Activated CD4-positive, alpha-beta memory T cell treated with anti-CD3 and anti-CD28 coated beads for 36 hours (primary cell): ENCODE results near the gene CYSRT1. TPM values are rescaled to one million over a fixed set of nuclear protein-coding genes. Genes with fewer than 3 reads are reported as not detected.

Source experiments
- CTCF ChIA-PET: fragments of 350-600 bp; sonication (Branson Sonifier 250); formaldehyde crosslinking; loops from one replicate; lab custom pipeline; 2021; ENCODE audit warnings: antibody characterized with exemption, inconsistent platforms; lab: Charles Lee
- POLR2A ChIA-PET: fragments of 350-600 bp; sonication (Branson Sonifier 250); formaldehyde crosslinking; loops from one replicate; lab custom pipeline; 2021; ENCODE audit warnings: antibody characterized with exemption; lab: Charles Lee
- DNase-seq: peaks from one replicate; pipeline ENCODE4 v3.0.0-alpha.2; 2020
- H3K27ac Mint-ChIP-seq: one replicate; pipeline ENCODE4 v1.8.0; 2021; ENCODE audit warnings: mixed read lengths
- H3K27me3 Mint-ChIP-seq: one replicate; pipeline ENCODE4 v1.8.0; 2021; ENCODE audit warnings: mixed read lengths
- H3K36me3 Mint-ChIP-seq: one replicate; pipeline ENCODE4 v1.8.0; 2021; ENCODE audit warnings: mixed read lengths
- H3K4me1 Mint-ChIP-seq: one replicate; pipeline ENCODE4 v1.8.0; 2021; ENCODE audit warnings: low read depth, mixed read lengths
- H3K4me3 Mint-ChIP-seq: one replicate; pipeline ENCODE4 v1.8.0; 2021; ENCODE audit warnings: mild to moderate bottlenecking, mixed read lengths
- H3K9me3 Mint-ChIP-seq: one replicate; pipeline ENCODE4 v1.8.0; 2021; ENCODE audit warnings: mixed read lengths
- intact Hi-C: fragments of 100-400 bp; cut with micrococcal nuclease; formaldehyde crosslinking; loops from one replicate; pipeline ENCODE4 v1.15.1; 2023
- total RNA-seq, 2 experiments: library from RNA; stranded (reverse); gene quantifications; one replicate each; pipeline ENCODE4 v1.2.3, GENCODE V29; 2021

Gene CYSRT1
- total RNA-seq, 2 experiments from 2014 or later = 0.21 to 0.70 TPM

DNA sequence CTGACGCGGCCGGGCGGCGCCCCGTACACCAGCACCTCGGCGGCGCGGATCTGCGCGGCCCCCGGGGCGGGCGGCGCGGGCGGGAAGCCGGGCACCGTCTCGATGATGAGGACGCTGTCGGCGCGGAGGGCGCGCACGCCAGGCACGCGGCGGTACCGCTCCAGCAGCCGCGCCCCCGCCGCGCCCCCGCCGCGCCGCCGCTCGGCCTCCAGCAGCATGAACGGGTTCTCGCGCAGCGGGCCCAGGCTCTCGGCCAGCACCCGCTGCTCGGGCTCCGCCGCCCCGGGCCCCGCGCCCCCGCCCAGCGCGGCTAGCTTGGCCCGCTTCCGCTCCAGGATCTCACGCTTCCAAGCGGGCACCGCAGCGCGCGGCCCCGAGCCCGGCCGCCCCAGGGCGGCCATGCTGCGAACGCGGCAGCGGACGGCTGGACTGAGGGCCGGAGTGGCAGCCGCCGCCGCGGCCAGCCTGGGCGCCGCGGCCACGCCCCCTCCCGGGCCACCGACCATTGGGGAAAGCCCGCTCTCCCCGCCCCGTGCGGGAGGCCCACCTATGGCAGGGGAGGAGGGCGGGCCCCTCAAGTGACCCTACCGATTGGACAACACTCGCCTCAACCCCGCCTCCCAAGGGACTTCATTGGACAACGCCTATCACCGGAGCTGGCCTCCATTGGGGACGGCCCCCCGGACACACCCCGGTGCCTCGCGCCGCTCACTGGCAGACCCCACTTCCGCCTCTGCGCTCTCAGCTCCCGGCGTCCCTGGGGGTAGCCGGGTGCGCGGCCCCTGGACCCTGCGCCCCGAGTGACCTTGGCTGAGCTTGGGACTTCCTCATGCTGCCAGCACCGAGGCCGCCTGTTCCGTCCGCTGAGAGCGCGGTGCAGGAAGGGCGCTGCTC, 24.4 kb upstream of the CYSRT1 start, which contains the start of gene TPRN:
Gene TPRN (minus strand): TSS at position 431 of the 894 bp plus-strand sequence. CDS start 30 bp downstream, at position 401.
- ChIA-PET CTCF (interaction anchor here (0.9 to 1.5 kb wide), 10 partner anchors 12 to 170 kb away, joined by 3 to 11 read pairs (median 3); partner anchors contain the start of genes ANAPC2, RNF208 and SSNA1), POLR2A (interaction anchor here (0.6 to 1.9 kb wide), 9 partner anchors 11 to 101 kb away, joined by 3 to 14 read pairs (median 3); partner anchors contain the start of genes ANAPC2, CYSRT1, DPP7 and NRARP)
- intact Hi-C loops = loop anchor here (1.0 to 10.0 kb wide), 4 partner anchors 12 to 316 kb away; partner anchors contain the start of genes ANAPC2, SSNA1, TRAF2 and TUBB4B
- Mint-ChIP-seq H3K27ac (peak within 1 kb of the TSS; percentile 67), H3K36me3 (peaks cover 5% of the 10 kb centered on the region), H3K4me1 (peaks cover 26% of the 10 kb centered on the region), H3K4me3 (peak within 1 kb of the TSS; percentile 82), H3K27me3 (no peaks in the 10 kb centered on the region), H3K9me3 (no peaks in the 10 kb centered on the region)
- DNase-seq = peak; percentile 99

GRCh38 chr9:137201205-137201868, 23.6 kb upstream of the CYSRT1 start:
- peak overlapping the region; percentile 67 for H3K27ac Mint-ChIP-seq
- ChIA-PET POLR2A (interaction anchor here (0.6 to 1.9 kb wide), 10 partner anchors 12 to 211 kb away, joined by 3 to 14 read pairs (median 4); partner anchors contain the start of genes ANAPC2, CYSRT1, DPP7 and NRARP), CTCF (interaction anchor here (0.9 to 1.5 kb wide), 12 partner anchors 13 to 359 kb away, joined by 3 to 11 read pairs (median 3); partner anchors contain the start of genes AJM1, ANAPC2, RNF208 and SSNA1)
- peaks cover 5% of the 10 kb centered on the region for H3K36me3 Mint-ChIP-seq
- no peak for DNase-seq
- no peaks in the 10 kb centered on the region for H3K9me3 Mint-ChIP-seq
- peaks cover 31% of the 10 kb centered on the region for H3K4me1 Mint-ChIP-seq
- H3K27me3 Mint-ChIP-seq = no peaks in the 10 kb centered on the region
- peak overlapping the region; percentile 82 for H3K4me3 Mint-ChIP-seq
- intact Hi-C loops = loop anchor here (2.0 to 10.0 kb wide), 2 partner anchors 39 to 317 kb away; partner anchors contain the start of genes TRAF2 and TUBB4B

DNA sequence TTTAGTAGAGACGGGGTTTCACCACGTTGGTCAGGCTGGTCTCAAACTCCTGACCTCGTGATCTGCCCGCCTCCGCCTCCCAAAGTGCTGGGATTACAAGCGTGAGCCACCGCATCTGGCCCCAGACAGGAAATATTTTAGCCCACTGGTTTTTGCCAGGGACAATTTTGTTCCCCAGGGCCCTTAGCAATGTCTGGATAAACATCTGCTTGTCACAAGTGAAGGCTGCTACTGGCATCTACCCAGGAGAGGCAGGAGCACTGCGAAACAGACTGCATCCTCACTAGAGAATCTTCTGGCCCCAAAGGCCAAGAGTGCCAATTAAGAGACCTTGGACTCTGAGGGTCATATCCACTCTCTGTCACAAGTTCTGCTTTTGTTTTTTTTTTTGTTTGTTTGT, 22.0 kb upstream of the CYSRT1 start:
- peaks cover 44% of the 10 kb centered on the region for H3K4me1 Mint-ChIP-seq
- intact Hi-C loops = loop anchor here (10.0 kb wide), 1 partner anchor 318 kb away; the partner anchor contains the start of gene TRAF2
- H3K27ac Mint-ChIP-seq = no peak overlapping the region

GRCh38 chr9:137204731-137205125, 20.2 kb upstream of the CYSRT1 start:
- ChIA-PET POLR2A (interaction anchor here (0.6 to 3.1 kb wide), 8 partner anchors 12 to 119 kb away, joined by 3 to 10 read pairs (median 5); partner anchors contain the start of genes ANAPC2, MAN1B1, SSNA1 and TUBB4B), CTCF (interaction anchor here (0.7 to 2.8 kb wide), 7 partner anchors 16 to 725 kb away, joined by 3 to 15 read pairs (median 8); partner anchors contain the start of genes ANAPC2, MAN1B1, RNF224 and SSNA1)
- Mint-ChIP-seq H3K4me3 (peak overlapping the region; percentile 92), H3K27me3 (no peaks in the 10 kb centered on the region), H3K36me3 (peaks cover 18% of the 10 kb centered on the region), H3K27ac (peak overlapping the region; percentile 88), H3K4me1 (peaks cover 43% of the 10 kb centered on the region), H3K9me3 (no peaks in the 10 kb centered on the region)
- intact Hi-C loops = loop anchor here (1.0 to 10.0 kb wide), 3 partner anchors 16 to 320 kb away; partner anchors contain the start of genes ANAPC2, SSNA1 and TRAF2
- no peak for DNase-seq

More for the DNA sequence above, 22.0 kb upstream of the CYSRT1 start:
- ChIA-PET POLR2A (no interaction called here), CTCF (interaction anchor here (0.6 kb wide), 1 partner anchor 83 kb away, joined by 3 read pairs; no protein-coding TSS in a partner anchor)
- H3K4me3 Mint-ChIP-seq = no peak overlapping the region
- no peak for DNase-seq
- H3K9me3 Mint-ChIP-seq = no peaks in the 10 kb centered on the region
- no peaks in the 10 kb centered on the region for H3K27me3 Mint-ChIP-seq
- H3K36me3 Mint-ChIP-seq = peaks cover 13% of the 10 kb centered on the region

DNA sequence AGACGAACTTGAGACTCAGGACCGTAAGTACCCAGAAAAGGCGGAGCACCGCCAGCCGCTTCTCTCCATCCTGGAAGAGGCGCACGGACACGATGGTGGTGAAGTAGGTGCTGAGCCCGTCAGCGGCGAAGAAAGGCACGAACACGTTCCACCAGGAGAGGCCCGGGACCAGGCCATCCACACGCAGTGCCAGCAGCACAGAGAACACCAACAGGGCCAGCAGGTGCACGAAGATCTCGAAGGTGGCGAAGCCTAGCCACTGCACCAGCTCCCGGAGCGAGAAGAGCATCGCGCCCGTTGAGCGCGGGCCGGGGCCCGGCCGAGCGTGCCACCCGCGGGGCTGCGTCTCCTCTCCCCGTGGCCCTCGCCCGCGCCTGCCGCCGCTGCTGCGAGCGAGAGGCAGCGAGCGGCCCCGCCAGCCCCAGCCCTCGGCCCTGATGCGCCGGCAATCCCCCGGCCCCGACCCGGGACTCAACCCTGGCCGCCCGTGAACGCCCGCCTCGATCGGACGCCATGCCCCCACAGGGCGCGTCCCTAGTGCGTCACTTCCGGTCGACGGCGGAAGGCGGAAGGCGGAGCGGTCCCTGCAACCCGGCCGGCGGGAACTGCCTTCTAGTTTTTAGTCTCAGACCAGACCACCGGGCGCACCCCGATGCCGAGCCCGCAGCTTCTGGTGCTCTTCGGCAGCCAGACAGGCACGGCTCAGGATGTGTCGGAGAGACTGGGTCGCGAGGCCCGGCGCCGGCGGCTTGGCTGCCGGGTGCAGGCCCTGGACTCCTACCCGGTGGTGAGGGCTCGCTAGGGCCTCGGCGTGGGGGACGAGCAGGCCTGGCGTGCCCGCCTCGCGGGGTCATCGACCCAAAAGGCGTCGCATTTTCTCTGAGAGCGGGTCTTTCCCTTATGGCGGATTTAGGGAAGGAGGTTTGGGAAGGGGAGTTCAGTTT, 19.6 kb upstream of the CYSRT1 start, which contains the start of the genes NDOR1 and TMEM203:
Gene NDOR1 (plus strand): TSS at position 575 of the 944 bp plus-strand sequence. CDS start 78 bp downstream, at position 653.
Gene TMEM203 (minus strand): TSS at position 523 of the 944 bp plus-strand sequence. CDS start 234 bp downstream, at position 289.
- Mint-ChIP-seq H3K27ac (peak within 1 kb of the TSS; percentile 88), H3K4me1 (peaks cover 43% of the 10 kb centered on the region), H3K4me3 (peak within 1 kb of the TSS; percentile 92), H3K36me3 (peaks cover 18% of the 10 kb centered on the region), H3K27me3 (no peaks in the 10 kb centered on the region), H3K9me3 (no peaks in the 10 kb centered on the region)
- DNase-seq = peak; percentile 96
- intact Hi-C loops = loop anchor here (1.0 to 10.0 kb wide), 3 partner anchors 17 to 321 kb away; partner anchors contain the start of genes ANAPC2, SSNA1 and TRAF2
- CTCF ChIA-PET = interaction anchor here (0.7 to 2.8 kb wide), 7 partner anchors 17 to 724 kb away, joined by 3 to 15 read pairs (median 8); partner anchors contain the start of genes ANAPC2, MAN1B1, RNF224 and SSNA1
- POLR2A ChIA-PET = interaction anchor here (0.6 to 3.1 kb wide), 9 partner anchors 11 to 119 kb away, joined by 3 to 10 read pairs (median 4); partner anchors contain the start of genes ANAPC2, MAN1B1, SSNA1 and TUBB4B

DNA sequence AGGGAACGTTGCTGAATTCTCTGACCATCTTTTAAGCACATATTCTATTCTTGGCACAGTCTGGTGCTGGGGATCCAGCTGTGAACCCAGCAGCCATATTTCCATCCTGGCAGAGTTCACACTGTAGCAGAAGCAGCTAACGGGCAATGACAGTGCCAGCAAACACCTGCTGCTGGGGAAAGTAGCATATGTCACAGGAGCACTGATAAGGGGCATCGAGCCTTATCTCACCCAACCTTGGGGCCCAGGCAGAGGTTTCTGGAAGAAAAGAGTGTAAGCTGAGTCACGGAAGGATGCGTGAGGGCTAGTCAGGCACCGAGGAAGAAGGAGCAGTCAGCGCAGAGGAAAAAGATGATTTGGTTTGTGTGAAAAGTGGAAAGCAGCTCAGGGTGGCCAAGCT, 18.4 kb upstream of the CYSRT1 start:
- Mint-ChIP-seq H3K27ac (peak overlapping the region; percentile 79), H3K9me3 (no peaks in the 10 kb centered on the region), H3K4me3 (peak overlapping the region; percentile 92), H3K36me3 (peaks cover 18% of the 10 kb centered on the region), H3K4me1 (peaks cover 39% of the 10 kb centered on the region), H3K27me3 (no peaks in the 10 kb centered on the region)
- no peak for DNase-seq
- intact Hi-C loops = loop anchor here (10.0 kb wide), 1 partner anchor 322 kb away; the partner anchor contains the start of gene TRAF2
- ChIA-PET CTCF (interaction anchor here (0.9 to 1.8 kb wide), 2 partner anchors 10 to 30 kb away, joined by 3 to 4 read pairs; no protein-coding TSS in a partner anchor), POLR2A (interaction anchor here (1.0 to 3.1 kb wide), 4 partner anchors 10 to 399 kb away, joined by 3 to 10 read pairs (median 4); partner anchors contain the start of genes ANAPC2 and SSNA1)

DNA sequence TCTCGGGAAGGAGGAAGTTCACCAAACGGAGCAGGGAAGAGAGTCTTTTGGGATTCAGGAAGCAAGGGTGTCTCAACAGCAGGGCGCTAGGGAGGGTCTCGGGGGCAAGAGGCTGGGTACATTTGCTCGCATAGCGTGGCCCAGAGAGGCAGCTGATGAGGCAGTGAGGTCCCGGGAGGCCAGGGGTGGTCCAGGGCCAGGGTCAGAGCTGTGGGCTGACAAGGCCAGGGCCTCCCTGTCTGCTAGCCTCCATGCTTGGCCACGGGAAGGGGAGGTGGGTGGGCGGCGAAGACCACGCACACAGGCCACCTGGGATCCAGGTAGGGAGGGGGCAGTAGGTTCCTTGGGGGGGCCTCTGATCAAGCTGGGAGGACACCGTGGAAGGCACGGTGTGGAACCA, 13.4 kb upstream of the CYSRT1 start:
- intact Hi-C loops = no loop called here
- Mint-ChIP-seq H3K36me3 (peaks cover 15% of the 10 kb centered on the region), H3K4me1 (peaks cover 13% of the 10 kb centered on the region), H3K27ac (no peak overlapping the region), H3K4me3 (no peak overlapping the region), H3K9me3 (no peaks in the 10 kb centered on the region), H3K27me3 (no peaks in the 10 kb centered on the region)
- CTCF ChIA-PET = no interaction called here
- POLR2A ChIA-PET = no interaction called here
- no peak for DNase-seq

- Mint-ChIP-seq H3K4me1 (peaks cover 3% of the 10 kb centered on the region), H3K4me3 (no peak overlapping the region), H3K36me3 (peaks cover 9% of the 10 kb centered on the region), H3K27me3 (no peaks in the 10 kb centered on the region), H3K9me3 (no peaks in the 10 kb centered on the region), H3K27ac (no peak overlapping the region)
- no peak for DNase-seq
- POLR2A ChIA-PET = no interaction called here
- CTCF ChIA-PET = no interaction called here
- intact Hi-C loops = no loop called here
These were observed 12.5 kb upstream of the CYSRT1 start for GRCh38 chr9:137212520-137212919.

- POLR2A ChIA-PET = interaction anchor here (0.9 kb wide), 1 partner anchor 12 kb away, joined by 3 read pairs; the partner anchor contains the start of gene TPRN
- no peak for DNase-seq
These were observed 11.6 kb upstream of the CYSRT1 start for GRCh38 chr9:137213160-137214060.

More at GRCh38 chr9:137213160-137214060, 11.6 kb upstream of the CYSRT1 start:
- Mint-ChIP-seq H3K27ac (no peak overlapping the region), H3K36me3 (peaks cover 6% of the 10 kb centered on the region), H3K9me3 (no peaks in the 10 kb centered on the region), H3K4me3 (no peak overlapping the region), H3K4me1 (peaks cover 2% of the 10 kb centered on the region), H3K27me3 (no peaks in the 10 kb centered on the region)
- CTCF ChIA-PET = no interaction called here
- intact Hi-C loops = no loop called here
